Calu3 (cell line): ENCODE data around the gene COL26A1. TPM values are rescaled to one million over a fixed set of nuclear protein-coding genes. Genes with fewer than 3 reads are reported as not detected.

ENCODE experiments used
- BruUV-seq: library from RNA; stranded (reverse); fragments of 400-500 nt; replicated peaks from 2 replicates; lab custom pipeline; 2021; lab: Mats Ljungman, UMichigan
- CTCF ChIA-PET: fragments of 300-600 bp; sonication (Branson Sonifier 250); formaldehyde crosslinking; loops from one replicate; lab custom pipeline; 2022; ENCODE audit warnings: antibody characterized with exemption; lab: Charles Lee
- DNase-seq: peaks from one replicate; pipeline ENCODE4 v3.0.0; 2022
- H3K27ac Mint-ChIP-seq: one replicate; pipeline ENCODE4 v1.8.0; 2022; ENCODE audit warnings: mixed read lengths; ENCODE audit not compliant: unreplicated experiment
- H3K27me3 Mint-ChIP-seq: one replicate; pipeline ENCODE4 v1.8.0; 2022; ENCODE audit warnings: mixed read lengths; ENCODE audit not compliant: unreplicated experiment
- H3K36me3 Mint-ChIP-seq: one replicate; pipeline ENCODE4 v1.8.0; 2022; ENCODE audit warnings: mild to moderate bottlenecking, moderate library complexity, mixed read lengths; ENCODE audit not compliant: insufficient read depth, unreplicated experiment
- H3K4me1 Mint-ChIP-seq: one replicate; pipeline ENCODE4 v1.8.0; 2022; ENCODE audit warnings: mild to moderate bottlenecking, low read depth, mixed read lengths; ENCODE audit not compliant: unreplicated experiment
- H3K4me3 Mint-ChIP-seq: one replicate; pipeline ENCODE4 v1.8.0; 2022; ENCODE audit warnings: mild to moderate bottlenecking, low read depth, moderate library complexity, mixed read lengths; ENCODE audit not compliant: unreplicated experiment
- H3K9me3 Mint-ChIP-seq: one replicate; pipeline ENCODE4 v1.8.0; 2022; ENCODE audit warnings: low read depth, mixed read lengths; ENCODE audit not compliant: unreplicated experiment
- CTCF ChIP-seq: fragments of 200-600 bp; IDR thresholded peaks from one replicate; pipeline ENCODE4 v1.8.0; 2022; ENCODE audit warnings: antibody characterized with exemption; ENCODE audit not compliant: unreplicated experiment
- intact Hi-C: fragments of 100-400 bp; cut with micrococcal nuclease; formaldehyde crosslinking; loops from one replicate; pipeline ENCODE4 v1.10.0; 2022; ENCODE audit not compliant: unreplicated experiment
- total RNA-seq: library from RNA; stranded (reverse); gene quantifications from 2 replicates; pipeline ENCODE4 v1.2.3, GENCODE V29; 2022

COL26A1 gene
- total RNA-seq, 1 experiment from 2014 or later: not detected

- H3K27me3 Mint-ChIP-seq: peaks cover 49% of the 10 kb centered on the region
- DNase-seq: no peak
- no peak overlapping the region for H3K4me3 Mint-ChIP-seq
- H3K36me3 Mint-ChIP-seq: no peaks in the 10 kb centered on the region
- no peak for TF ChIP-seq CTCF
- no peak overlapping the region for H3K27ac Mint-ChIP-seq
- H3K4me1 Mint-ChIP-seq: no peaks in the 10 kb centered on the region
- BruUV-seq: no TSS peak
- no peaks in the 10 kb centered on the region for H3K9me3 Mint-ChIP-seq
- intact Hi-C loops: no loop called here
- CTCF ChIA-PET: interaction anchor here (0.5 kb wide), 1 partner anchor 234 kb away, joined by 7 read pairs; no protein-coding TSS in a partner anchor
Measured at GRCh38 chr7:101535351-101535751, 172.7 kb downstream of the COL26A1 start.

GRCh38 chr7:101536232-101536631 lies 173.6 kb downstream of the COL26A1 start:
- H3K27ac Mint-ChIP-seq: no peak overlapping the region
- no peak overlapping the region for H3K4me3 Mint-ChIP-seq
- H3K9me3 Mint-ChIP-seq: no peaks in the 10 kb centered on the region
- DNase-seq: no peak
- CTCF ChIA-PET: no interaction called here
- no TSS peak for BruUV-seq
- no peak for TF ChIP-seq CTCF
- H3K4me1 Mint-ChIP-seq: no peaks in the 10 kb centered on the region
- intact Hi-C loops: no loop called here
- peaks cover 47% of the 10 kb centered on the region for H3K27me3 Mint-ChIP-seq
- H3K36me3 Mint-ChIP-seq: no peaks in the 10 kb centered on the region

GRCh38 chr7:101536668-101537067 lies 174.0 kb downstream of the COL26A1 start:
- BruUV-seq: no TSS peak
- Mint-ChIP-seq H3K36me3 (no peaks in the 10 kb centered on the region), H3K9me3 (no peaks in the 10 kb centered on the region), H3K27ac (no peak overlapping the region), H3K27me3 (peaks cover 43% of the 10 kb centered on the region), H3K4me3 (no peak overlapping the region), H3K4me1 (no peaks in the 10 kb centered on the region)
- intact Hi-C loops: no loop called here
- no peak for DNase-seq
- CTCF ChIA-PET: interaction anchor here (0.5 kb wide), 1 partner anchor 798 kb away, joined by 3 read pairs; no protein-coding TSS in a partner anchor
- no peak for TF ChIP-seq CTCF

- TF ChIP-seq CTCF: no peak
- Mint-ChIP-seq H3K27me3 (peaks cover 37% of the 10 kb centered on the region), H3K4me3 (no peak overlapping the region), H3K27ac (no peak overlapping the region), H3K4me1 (no peaks in the 10 kb centered on the region), H3K36me3 (no peaks in the 10 kb centered on the region), H3K9me3 (no peaks in the 10 kb centered on the region)
- CTCF ChIA-PET: interaction anchor here (0.5 kb wide), 1 partner anchor 798 kb away, joined by 3 read pairs; no protein-coding TSS in a partner anchor
- DNase-seq: no peak
- BruUV-seq: no TSS peak
- intact Hi-C loops: no loop called here
Measured at GRCh38 chr7:101537205-101537604, 174.5 kb downstream of the COL26A1 start.
